ENCODE measurements around the gene TTLL10. TPM values are rescaled to one million over a fixed set of nuclear protein-coding genes. Genes with fewer than 3 reads are reported as not detected.
A peak's percentile ranks its signal among the peaks of the same experiment; 100 is the strongest.

Gene TTLL10
- total and polyA plus RNA-seq, 2 of the 4 experiments (the other 2 are of a cell fraction) = not detected

DNA sequence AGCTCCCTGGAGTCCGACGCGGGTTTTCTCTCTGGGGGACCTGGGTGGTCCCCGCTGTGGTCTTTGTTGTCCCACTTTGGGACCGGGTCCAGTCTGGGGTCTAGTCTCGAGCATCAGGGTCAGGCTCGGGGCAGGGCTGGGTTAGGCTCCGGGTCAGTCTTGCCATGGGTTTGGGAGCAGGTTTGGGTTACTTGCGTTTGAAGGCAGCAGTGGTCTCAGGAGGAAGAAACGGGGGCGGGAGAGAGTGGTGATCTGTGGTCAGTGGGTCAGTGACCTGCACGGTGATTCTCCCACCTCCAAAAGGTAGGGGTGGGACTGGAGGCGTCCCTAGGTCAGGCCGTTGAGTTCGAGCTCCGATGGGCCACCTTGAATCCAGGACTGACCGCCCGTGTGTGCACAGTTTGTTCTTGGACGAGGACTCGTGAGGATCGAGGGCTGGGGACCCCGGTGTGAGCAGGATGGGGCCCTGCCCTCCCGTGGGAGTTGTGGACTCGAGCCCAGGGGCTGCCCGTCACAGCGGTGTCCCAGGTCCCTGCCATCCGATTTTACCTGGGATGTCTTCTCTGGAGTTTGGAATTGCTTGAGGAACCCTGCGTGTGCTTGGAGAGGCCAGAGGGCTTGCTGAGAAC is 60.6 kb downstream of the TTLL10 start:
- Histone ChIP-seq H2BK5ac (ENCODE audit: low read depth, low read length, poor library complexity, severe bottlenecking) (no peak overlapping the region), H3K18ac (ENCODE audit: low read depth, low read length) (no peak overlapping the region), H3K4me3 (ENCODE audit: insufficient read depth, low read depth, low read length) (no peak overlapping the region), H3K4ac (ENCODE audit: low read depth, low read length) (no peak overlapping the region), H2BK120ac (ENCODE audit: low read depth, low read length) (no peak overlapping the region), H2AK9ac (replicated peaks; ENCODE audit: low read depth, low read length, poor library complexity) (no peak overlapping the region), H3K9me3 (ENCODE audit: control insufficient read depth, insufficient read depth, low read length) (peaks cover 3% of the 10 kb centered on the region), H3K56ac (ENCODE audit: extremely low read depth, insufficient read depth, low read length) (no peak overlapping the region), H4K20me1 (ENCODE audit: insufficient read depth, low read length) (peaks cover 8% of the 10 kb centered on the region), H2AK5ac (ENCODE audit: low read depth, low read length) (no peak overlapping the region), H2BK15ac (ENCODE audit: low read depth, low read length) (no peak overlapping the region), H3K27me3 (ENCODE audit: control insufficient read depth, insufficient read depth, low read length) (no peaks in the 10 kb centered on the region), H4K91ac (ENCODE audit: insufficient read depth, low read depth, low read length) (no peak overlapping the region), H3K27ac (ENCODE audit: insufficient read depth, low read length) (no peak overlapping the region), H3K4me1 (ENCODE audit: control insufficient read depth, insufficient read depth, low read length) (peaks cover 26% of the 10 kb centered on the region), H3K79me1 (ENCODE audit: low read depth in 1 of 2, low read length in 2 of 2) (peaks cover 12 to 57% of the 10 kb centered on the region in 2 experiments; a peak in 3 of 4 replicates), H4K5ac (ENCODE audit: low read depth, low read length) (no peak overlapping the region), H3K23ac (ENCODE audit: low read depth, low read length) (no peak overlapping the region), H3K14ac (replicated peaks; ENCODE audit: low read depth, low read length) (no peak overlapping the region), H2BK20ac (ENCODE audit: low read depth, low read length) (no peak overlapping the region), H3K36me3 (ENCODE audit: control insufficient read depth, insufficient read depth, low read length) (peaks cover 2% of the 10 kb centered on the region), H4K8ac (ENCODE audit: low read depth in 2 of 2, low read length in 2 of 2) (no peak overlapping the region), H3K4me2 (ENCODE audit: low read depth, low read length) (no peak overlapping the region), H2AFZ (replicated peaks; ENCODE audit: low read length, poor library complexity) (no peak overlapping the region), H3K9ac (ENCODE audit: low read depth, low read length) (no peak overlapping the region), H3K9me1 (ENCODE audit: insufficient read depth, low read length) (peaks cover 6% of the 10 kb centered on the region; the same call in 1 of the 2 replicates)
- intact Hi-C loops (cut with micrococcal nuclease) (loop anchor here (5.0 kb wide), 1 partner anchor 252 kb away; the partner anchor contains the start of gene PERM1), in situ Hi-C loops (cut with MboI; ENCODE audit: low sequenced_read_pairs) (no loop called here), dilution Hi-C loops (cut with HindIII; ENCODE audit: low sequenced_read_pairs, unreplicated experiment) (no loop called here)
- TF ChIP-seq FOS (IDR thresholded peaks at IDR 0.05; ENCODE audit: low read depth, low read length) (no peak), MAZ (IDR thresholded peaks at IDR 0.05; ENCODE audit: borderline replicate concordance, low read depth, low read length) (no peak), RCOR1 (IDR thresholded peaks at IDR 0.05; ENCODE audit: insufficient replicate concordance, low read length) (no peak), POLR2A (IDR thresholded peaks at IDR 0.05; ENCODE audit: low read depth, low read length) (no peak), CEBPB (IDR thresholded peaks at IDR 0.05; ENCODE audit: low read depth, low read length) (no peak), MXI1 (IDR thresholded peaks at IDR 0.05; ENCODE audit: borderline replicate concordance, low read depth, low read length) (no peak), SMC3 (IDR thresholded peaks at IDR 0.05; ENCODE audit: low read depth, low read length) (no peak), MAFK (IDR thresholded peaks at IDR 0.05; ENCODE audit: low read depth, low read length) (no peak), RAD21 (IDR thresholded peaks at IDR 0.05; ENCODE audit: low read length) (no peak), NFE2L2 (IDR thresholded peaks at IDR 0.05; ENCODE audit: low read depth, low read length) (no peak), BHLHE40 (IDR thresholded peaks at IDR 0.05; ENCODE audit: low read depth, low read length) (no peak), RFX5 (IDR thresholded peaks at IDR 0.05; ENCODE audit: low read depth, low read length) (no peak), CHD1 (IDR thresholded peaks at IDR 0.05; ENCODE audit: low read depth, low read length) (no peak)
- TF ChIP-seq, protein P1, sequence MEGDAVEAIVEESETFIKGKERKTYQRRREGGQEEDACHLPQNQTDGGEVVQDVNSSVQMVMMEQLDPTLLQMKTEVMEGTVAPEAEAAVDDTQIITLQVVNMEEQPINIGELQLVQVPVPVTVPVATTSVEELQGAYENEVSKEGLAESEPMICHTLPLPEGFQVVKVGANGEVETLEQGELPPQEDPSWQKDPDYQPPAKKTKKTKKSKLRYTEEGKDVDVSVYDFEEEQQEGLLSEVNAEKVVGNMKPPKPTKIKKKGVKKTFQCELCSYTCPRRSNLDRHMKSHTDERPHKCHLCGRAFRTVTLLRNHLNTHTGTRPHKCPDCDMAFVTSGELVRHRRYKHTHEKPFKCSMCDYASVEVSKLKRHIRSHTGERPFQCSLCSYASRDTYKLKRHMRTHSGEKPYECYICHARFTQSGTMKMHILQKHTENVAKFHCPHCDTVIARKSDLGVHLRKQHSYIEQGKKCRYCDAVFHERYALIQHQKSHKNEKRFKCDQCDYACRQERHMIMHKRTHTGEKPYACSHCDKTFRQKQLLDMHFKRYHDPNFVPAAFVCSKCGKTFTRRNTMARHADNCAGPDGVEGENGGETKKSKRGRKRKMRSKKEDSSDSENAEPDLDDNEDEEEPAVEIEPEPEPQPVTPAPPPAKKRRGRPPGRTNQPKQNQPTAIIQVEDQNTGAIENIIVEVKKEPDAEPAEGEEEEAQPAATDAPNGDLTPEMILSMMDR (conservative IDR thresholded peaks at IDR 0.05; ENCODE audit: low read depth, low read length) = no peak
- TF ChIP-seq, protein P2, sequence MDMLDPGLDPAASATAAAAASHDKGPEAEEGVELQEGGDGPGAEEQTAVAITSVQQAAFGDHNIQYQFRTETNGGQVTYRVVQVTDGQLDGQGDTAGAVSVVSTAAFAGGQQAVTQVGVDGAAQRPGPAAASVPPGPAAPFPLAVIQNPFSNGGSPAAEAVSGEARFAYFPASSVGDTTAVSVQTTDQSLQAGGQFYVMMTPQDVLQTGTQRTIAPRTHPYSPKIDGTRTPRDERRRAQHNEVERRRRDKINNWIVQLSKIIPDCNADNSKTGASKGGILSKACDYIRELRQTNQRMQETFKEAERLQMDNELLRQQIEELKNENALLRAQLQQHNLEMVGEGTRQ (IDR thresholded peaks at IDR 0.05; ENCODE audit: low read depth, low read length) = no peak
- BruUV-seq (replicated peaks) = TSS peak; percentile 62
- POLR2A ChIA-PET (ENCODE audit: unreplicated experiment) = no interaction called here
- CTCF ChIA-PET = no interaction called here
- WGBS, 2 experiments (ENCODE audit: extremely low coverage in 2 of 2, insufficient read length in 1 of 2) = 90% methylated on average over 21 of the region's 28 CpGs; no CpG with 5 or more reads in 1 of the 2 experiments
- no peak for ATAC-seq (ENCODE audit: low read depth)
- DNase-seq = no peak
